Osteocyte (in vitro differentiated cells): ENCODE measurements around the gene EXOC3. TPM values are rescaled to one million over a fixed set of nuclear protein-coding genes. Genes with fewer than 3 reads are reported as not detected.

Experiments
- DNase-seq: peaks from one replicate; pipeline ENCODE4 v3.0.0; 2021; ENCODE audit warnings: mixed read lengths; ENCODE audit not compliant: unreplicated experiment; ENCODE audit errors: extremely low spot score
- H3K27ac Mint-ChIP-seq: one replicate; pipeline ENCODE4 v1.8.0; 2021; ENCODE audit warnings: mild to moderate bottlenecking, mixed read lengths; ENCODE audit not compliant: unreplicated experiment
- H3K27me3 Mint-ChIP-seq: one replicate; pipeline ENCODE4 v1.8.0; 2021; ENCODE audit warnings: mixed read lengths; ENCODE audit not compliant: unreplicated experiment
- H3K36me3 Mint-ChIP-seq: one replicate; pipeline ENCODE4 v1.8.0; 2021; ENCODE audit warnings: mixed read lengths; ENCODE audit not compliant: unreplicated experiment
- H3K4me1 Mint-ChIP-seq: one replicate; pipeline ENCODE4 v1.8.0; 2021; ENCODE audit warnings: mixed read lengths; ENCODE audit not compliant: unreplicated experiment
- H3K4me3 Mint-ChIP-seq: one replicate; pipeline ENCODE4 v1.8.0; 2021; ENCODE audit warnings: mild to moderate bottlenecking, moderate library complexity, mixed read lengths; ENCODE audit not compliant: unreplicated experiment
- H3K9me3 Mint-ChIP-seq: one replicate; pipeline ENCODE4 v1.8.0; 2021; ENCODE audit warnings: mixed read lengths; ENCODE audit not compliant: unreplicated experiment
- CTCF ChIP-seq: fragments of 200-600 bp; sonication (generic); IDR thresholded peaks from 2 replicates; pipeline ENCODE4 v1.5.0; 2021; ENCODE audit warnings: antibody characterized with exemption, mild to moderate bottlenecking, moderate library complexity
- total RNA-seq: library from RNA; stranded (reverse); gene quantifications from 2 replicates; pipeline ENCODE4 v1.2.1, GENCODE V29; 2021

Gene EXOC3
- total RNA-seq, 1 donor from 2014 or later: 81.4 TPM

GRCh38 chr5:499233-500209 lies 56.5 kb downstream of the EXOC3 start:
- Mint-ChIP-seq H3K36me3 (no peaks in the 10 kb centered on the region), H3K4me1 (no peaks in the 10 kb centered on the region), H3K4me3 (no peak overlapping the region), H3K27me3 (peaks cover 10% of the 10 kb centered on the region), H3K9me3 (no peaks in the 10 kb centered on the region), H3K27ac (no peak overlapping the region)
- no peak for DNase-seq
- no peak for TF ChIP-seq CTCF

GRCh38 chr5:500491-500890 lies 57.5 kb downstream of the EXOC3 start:
- DNase-seq: no peak
- Mint-ChIP-seq H3K27me3 (peaks cover 10% of the 10 kb centered on the region), H3K9me3 (no peaks in the 10 kb centered on the region), H3K36me3 (no peaks in the 10 kb centered on the region), H3K4me1 (no peaks in the 10 kb centered on the region), H3K4me3 (no peak overlapping the region), H3K27ac (no peak overlapping the region)
- TF ChIP-seq CTCF: no peak

GRCh38 chr5:501105-501830 lies 58.3 kb downstream of the EXOC3 start:
- TF ChIP-seq CTCF: no peak
- Mint-ChIP-seq H3K27me3 (peaks cover 10% of the 10 kb centered on the region), H3K27ac (no peak overlapping the region), H3K4me3 (no peak overlapping the region), H3K36me3 (no peaks in the 10 kb centered on the region), H3K9me3 (no peaks in the 10 kb centered on the region), H3K4me1 (no peaks in the 10 kb centered on the region)
- DNase-seq: no peak

- Mint-ChIP-seq H3K9me3 (no peaks in the 10 kb centered on the region), H3K4me1 (no peaks in the 10 kb centered on the region), H3K4me3 (no peak overlapping the region), H3K36me3 (no peaks in the 10 kb centered on the region), H3K27me3 (peaks cover 10% of the 10 kb centered on the region), H3K27ac (no peak overlapping the region)
- DNase-seq: no peak
- no peak for TF ChIP-seq CTCF
These were observed 58.8 kb downstream of the EXOC3 start for GRCh38 chr5:501831-502184.
